Astrocyte of the spinal cord (primary cell): ENCODE data around the gene CAPZA1.

ENCODE experiments used
- DNase-seq: peaks from one replicate; pipeline ENCODE4 v3.0.0; 2011; ENCODE audit warnings: low read depth, low spot score
- H3K4me3 ChIP-seq: 2 replicates; pipeline ENCODE4 v1.5.1; 2011; ENCODE audit warnings: low read depth, mild to moderate bottlenecking, low read length, moderate library complexity
- in situ Hi-C: cut with HindIII; loops from 2 replicates; pipeline ENCODE4 v1.10.0; 2017; ENCODE audit warnings: low sequenced_read_pairs
- TF ChIP-seq, protein P1 (sequence below): IDR thresholded peaks from 2 replicates; pipeline ENCODE4 v1.5.1; 2012; ENCODE audit warnings: low read depth, mild to moderate bottlenecking, low read length, inconsistent platforms

CAPZA1 gene

DNA sequence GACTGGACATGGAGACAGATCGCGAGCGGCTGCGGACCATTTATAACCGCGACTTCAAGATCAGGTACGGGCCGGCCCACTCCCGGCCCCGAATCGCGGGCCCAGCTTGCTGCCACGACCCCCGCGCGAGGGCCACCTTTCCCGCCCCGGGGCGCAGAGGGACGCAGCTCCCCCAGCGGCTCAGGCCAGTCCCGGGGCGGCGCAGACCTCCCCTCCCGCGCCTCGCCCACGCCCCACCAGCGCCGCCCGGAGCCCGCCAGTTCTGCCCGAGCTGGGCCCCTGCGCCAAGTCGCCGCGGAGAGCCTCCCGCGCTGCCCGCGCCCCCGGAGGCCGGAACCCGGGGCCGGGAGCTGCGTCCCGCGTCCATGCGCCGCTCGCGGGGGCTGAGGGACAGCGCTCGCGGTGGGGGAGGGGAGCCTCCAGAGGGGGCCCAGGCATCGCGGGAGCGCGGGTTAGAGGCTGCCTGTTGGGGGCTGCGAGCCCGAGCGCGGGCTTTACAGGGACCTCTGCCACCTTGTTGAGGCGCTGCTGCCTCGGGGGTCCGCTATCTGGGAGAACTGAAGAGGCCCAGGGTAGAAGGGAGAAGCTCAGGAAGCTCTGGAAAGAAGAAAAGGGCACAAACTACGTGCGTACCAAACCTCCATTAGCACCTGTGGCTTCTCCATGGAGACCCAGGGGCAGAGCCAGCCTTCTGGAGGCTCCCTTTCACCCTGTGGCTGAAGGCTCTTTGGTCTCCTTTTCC, 55.5 kb downstream of the CAPZA1 start:
- TF ChIP-seq, protein P1, sequence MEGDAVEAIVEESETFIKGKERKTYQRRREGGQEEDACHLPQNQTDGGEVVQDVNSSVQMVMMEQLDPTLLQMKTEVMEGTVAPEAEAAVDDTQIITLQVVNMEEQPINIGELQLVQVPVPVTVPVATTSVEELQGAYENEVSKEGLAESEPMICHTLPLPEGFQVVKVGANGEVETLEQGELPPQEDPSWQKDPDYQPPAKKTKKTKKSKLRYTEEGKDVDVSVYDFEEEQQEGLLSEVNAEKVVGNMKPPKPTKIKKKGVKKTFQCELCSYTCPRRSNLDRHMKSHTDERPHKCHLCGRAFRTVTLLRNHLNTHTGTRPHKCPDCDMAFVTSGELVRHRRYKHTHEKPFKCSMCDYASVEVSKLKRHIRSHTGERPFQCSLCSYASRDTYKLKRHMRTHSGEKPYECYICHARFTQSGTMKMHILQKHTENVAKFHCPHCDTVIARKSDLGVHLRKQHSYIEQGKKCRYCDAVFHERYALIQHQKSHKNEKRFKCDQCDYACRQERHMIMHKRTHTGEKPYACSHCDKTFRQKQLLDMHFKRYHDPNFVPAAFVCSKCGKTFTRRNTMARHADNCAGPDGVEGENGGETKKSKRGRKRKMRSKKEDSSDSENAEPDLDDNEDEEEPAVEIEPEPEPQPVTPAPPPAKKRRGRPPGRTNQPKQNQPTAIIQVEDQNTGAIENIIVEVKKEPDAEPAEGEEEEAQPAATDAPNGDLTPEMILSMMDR: no peak
- in situ Hi-C loops: no loop called here
- H3K4me3 ChIP-seq: peak overlapping the region; percentile 79
- peak; percentile 18 for DNase-seq

DNA sequence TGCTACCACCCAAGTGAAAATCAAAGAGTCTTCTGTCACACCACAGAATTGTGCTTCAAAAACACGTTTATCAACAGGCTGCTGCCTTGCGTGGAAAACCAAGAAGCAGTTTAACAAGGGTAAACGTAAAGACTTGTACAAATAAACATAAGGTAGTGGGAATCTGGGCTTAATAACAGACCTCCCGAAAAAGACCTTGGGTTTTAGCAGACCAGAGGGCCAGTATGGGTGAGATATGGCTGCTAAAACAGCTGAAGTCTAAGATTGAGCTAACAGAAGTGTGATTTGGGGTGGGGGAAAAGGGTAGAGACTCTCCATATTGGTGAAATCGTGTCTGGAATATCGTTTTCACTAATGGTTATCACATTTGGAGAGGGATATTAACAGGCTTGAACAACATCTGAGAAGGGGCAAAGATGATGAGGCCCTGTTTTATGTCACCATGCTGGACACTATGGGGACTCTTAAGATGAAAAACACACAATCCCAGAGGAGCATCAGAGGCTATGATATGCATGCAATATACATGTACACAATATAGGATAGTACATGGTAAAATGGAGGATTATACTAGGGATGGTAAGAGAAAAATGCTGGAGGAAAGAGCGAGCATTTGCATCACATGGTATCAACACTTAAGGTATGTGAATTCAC, 56.2 kb downstream of the CAPZA1 start:
- in situ Hi-C loops: no loop called here
- H3K4me3 ChIP-seq: peak overlapping the region; percentile 79
- no peak for DNase-seq
- TF ChIP-seq, protein P1: no peak

DNA sequence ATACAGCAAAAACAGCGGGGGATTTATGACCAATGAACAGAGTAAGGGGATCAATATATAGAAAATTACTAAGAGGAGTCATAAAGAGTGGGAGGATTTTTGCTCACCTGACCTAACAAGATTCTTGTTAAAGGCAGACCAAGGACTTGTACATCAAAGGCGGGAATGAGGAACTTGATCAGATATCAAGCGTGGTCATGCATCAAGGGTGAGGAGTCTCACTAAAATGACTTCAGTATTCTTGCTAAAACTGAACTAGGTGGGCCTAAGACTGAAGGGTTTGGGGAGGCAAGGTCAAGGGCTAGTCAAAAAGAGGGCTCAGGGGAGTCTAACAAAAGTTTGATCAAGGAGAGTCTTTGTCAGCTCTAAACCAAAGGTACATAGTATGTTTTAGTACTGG, 56.9 kb downstream of the CAPZA1 start:
- H3K4me3 ChIP-seq: no peak overlapping the region
- TF ChIP-seq, protein P1: no peak
- no peak for DNase-seq
- in situ Hi-C loops: no loop called here

DNA sequence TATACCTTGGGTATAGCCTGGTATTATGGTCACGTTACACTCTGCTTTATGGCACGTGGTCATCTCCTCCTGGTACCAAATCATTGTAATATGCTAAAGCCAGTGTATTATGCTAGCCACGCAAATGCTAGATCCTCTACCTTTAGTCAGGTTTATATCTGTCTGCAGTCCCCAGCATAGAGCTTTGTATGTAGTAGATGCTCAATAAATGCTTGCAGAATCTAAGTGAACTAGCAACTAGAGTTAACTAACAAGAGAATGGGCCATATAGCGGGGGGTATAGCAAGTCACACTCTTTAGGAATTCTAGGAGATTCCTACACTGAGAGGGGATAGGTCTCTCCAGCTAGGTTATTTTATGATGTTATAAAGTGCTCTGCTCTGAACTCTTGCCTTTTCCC, 57.9 kb downstream of the CAPZA1 start:
- DNase-seq: no peak
- H3K4me3 ChIP-seq: no peak overlapping the region
- TF ChIP-seq, protein P1: no peak
- in situ Hi-C loops: no loop called here

DNA sequence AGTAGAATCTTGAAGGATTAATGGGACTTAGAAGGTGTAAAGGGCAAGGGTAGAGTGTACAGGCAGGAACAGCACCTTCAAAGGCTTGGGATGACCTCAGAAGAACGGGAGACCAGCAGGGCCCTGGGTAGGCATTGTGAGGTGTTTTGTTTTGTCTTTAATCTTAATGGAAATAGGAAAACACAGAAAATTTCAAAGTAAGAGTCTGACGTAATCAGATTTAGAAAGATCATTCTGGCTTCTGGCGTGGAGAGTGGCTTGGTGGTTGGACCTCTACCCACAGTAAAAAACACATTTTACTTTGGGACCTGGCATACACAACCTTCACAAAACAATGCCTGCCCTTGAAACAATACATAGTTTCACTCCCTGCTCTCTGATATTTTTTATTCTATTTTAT, 59.0 kb downstream of the CAPZA1 start:
- TF ChIP-seq, protein P1: no peak
- no peak overlapping the region for H3K4me3 ChIP-seq
- in situ Hi-C loops: no loop called here
- DNase-seq: no peak

DNA sequence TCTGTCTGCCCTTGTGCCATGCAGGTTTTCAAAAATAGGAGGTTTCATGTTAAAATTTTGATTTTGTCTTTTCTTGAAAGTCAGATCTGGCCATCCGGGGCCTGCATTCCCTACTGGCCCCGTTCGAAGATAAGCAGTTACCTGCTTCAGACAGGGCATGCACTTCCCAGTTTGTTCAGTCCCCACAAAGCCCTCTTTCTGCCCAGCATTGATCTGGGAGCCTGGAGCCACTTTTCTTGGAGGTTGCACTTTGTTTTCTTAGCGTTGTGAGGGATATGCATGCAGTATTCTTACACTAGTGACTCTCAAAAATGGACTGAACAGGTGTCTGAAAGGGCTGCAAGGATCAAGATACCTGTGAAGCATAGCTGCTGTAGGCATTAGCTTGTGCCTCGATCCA, 66.3 kb downstream of the CAPZA1 start:
- no peak overlapping the region for H3K4me3 ChIP-seq
- no peak for DNase-seq
- in situ Hi-C loops: no loop called here
- TF ChIP-seq, protein P1: no peak
